Fibroblast of peridontal ligament (primary cell): Measurements from ENCODE around the gene ACOT12.
"Not testable (repeated sequence)": the region's sequence is repeated elsewhere in the genome, so short reads cannot be mapped to it uniquely, and the experiment has no call there.

Source experiments
- DNase-seq: peaks from one replicate; pipeline ENCODE4 v3.0.0-alpha.2; 2010; ENCODE audit errors: extremely low read depth

Gene ACOT12

DNA sequence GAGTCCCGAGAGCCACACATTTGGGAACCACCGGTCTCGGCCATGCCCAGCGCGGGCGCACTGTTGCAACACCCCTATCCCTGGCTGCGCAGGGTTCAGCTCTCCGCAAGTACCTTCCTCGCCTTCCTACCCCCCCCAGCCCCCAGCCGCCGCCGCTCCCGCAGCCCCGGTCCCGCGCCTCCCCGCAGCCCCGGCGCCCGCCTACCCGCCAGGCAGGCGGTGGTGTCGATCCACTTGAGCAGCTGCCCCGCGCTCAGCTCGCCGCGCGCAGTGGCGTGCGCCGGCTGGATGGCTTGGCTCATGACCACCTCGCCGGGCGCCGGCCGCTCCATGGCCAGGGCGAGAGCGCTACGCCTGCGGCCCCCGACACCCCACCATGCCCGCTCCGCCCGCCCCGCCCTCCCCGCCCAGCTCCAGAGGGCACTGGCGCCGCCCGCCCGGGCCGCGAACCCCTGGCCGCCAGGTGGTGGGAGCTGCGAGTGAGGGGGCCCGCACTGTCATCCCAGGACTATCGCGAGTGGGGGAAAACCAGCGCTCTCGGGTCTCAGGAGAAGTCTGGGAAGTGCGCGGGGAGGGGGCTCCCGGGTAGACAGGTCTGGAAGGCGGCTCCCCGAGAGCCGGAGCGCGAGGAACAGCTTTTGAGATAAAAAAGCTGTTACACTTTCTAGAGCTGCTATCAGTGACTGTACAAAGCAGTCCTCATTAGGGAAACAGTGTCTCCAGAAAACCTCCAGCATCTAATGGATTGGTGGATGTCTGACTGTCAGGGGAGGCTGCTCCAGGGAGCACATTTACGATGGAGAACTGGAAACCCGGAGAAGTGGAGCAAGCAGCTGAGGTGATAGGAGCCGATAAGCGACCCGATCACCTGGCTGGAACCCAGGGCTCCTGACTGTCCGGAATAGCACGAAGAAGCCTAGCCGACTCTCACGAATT is at the start of gene ACOT12:
ACOT12 (minus strand) TSS at position 352 of the 936 bp plus-strand sequence; CDS start at position 332, 20 bp downstream.
- peak; percentile 31 for DNase-seq

GRCh38 chr5:81435023-81435422 is 41.1 kb upstream of the ACOT12 start:
- DNase-seq, result no peak

DNA sequence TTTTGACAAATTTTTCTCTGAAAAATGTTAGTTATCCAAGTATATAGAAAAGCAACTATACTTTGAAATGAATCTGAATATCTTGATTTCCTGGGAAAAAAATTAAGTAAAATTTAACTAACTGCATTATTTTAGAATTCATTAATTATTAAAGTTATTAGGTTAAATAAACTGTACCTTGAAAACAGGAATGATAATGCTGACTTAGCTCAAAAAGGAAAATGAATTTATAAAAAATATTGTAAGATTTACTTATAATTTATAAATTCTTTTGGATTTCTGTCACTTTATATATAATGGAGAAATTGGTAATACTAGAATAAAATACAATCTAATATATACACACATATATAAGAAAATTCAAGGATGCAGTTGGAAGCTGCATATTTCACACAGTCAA is 36.1 kb upstream of the ACOT12 start:
- no peak for DNase-seq

DNA sequence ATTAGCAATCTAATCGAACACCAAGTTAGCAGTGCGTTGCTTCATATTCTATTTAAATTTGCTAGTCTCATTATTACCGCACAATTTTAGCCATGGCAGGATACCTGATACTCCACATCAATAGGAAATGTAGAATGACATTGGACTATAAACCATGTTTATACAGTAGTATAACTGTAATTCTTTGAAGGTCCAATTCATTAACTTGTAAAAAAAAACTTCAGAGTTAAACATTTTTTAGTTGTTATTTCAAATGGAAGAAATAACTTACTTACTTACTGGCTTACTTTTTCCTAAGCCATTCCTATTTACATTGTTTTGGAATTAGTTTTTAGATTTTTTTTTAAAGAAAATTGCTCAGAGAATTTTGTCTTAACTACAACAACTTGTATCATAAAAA is 35.4 kb upstream of the ACOT12 start:
- no peak for DNase-seq

DNA sequence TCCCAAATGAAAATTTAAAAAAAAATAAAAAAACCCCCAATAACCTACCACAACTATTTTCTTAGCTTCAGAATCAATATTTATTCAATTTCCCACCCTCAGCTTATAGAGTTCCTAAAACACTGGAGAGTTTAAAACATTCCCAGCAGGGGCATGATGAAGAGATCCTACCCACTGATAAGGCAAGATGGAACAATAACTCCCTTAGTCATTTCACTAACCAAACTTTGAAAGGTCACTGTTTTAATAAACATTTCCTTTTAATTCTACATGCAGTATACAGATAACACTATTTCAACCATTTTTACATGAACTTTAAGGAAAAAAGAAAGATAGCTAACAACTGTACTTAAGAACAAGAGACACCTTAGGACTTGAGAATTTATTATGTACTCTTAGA is 34.9 kb upstream of the ACOT12 start:
- no peak for DNase-seq

DNA sequence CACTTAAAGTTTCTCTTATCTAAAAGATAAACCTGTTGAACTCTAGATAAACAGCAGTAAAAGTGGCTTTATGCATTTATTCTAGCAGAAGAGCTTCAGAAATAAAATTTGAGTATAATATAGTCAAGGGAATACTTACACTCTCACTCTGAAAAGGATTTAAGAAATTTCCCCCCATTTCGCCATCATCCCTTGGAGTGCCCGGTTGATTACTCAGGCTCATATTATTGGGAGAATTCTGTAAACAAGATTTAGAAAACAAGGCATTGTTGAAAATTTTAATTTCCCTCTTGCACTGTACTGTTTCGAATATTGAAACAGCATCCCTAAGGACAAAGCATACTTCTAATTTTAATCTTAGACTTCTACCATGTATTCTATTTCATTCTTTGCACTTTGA is 34.5 kb upstream of the ACOT12 start:
- peak; percentile 68 for DNase-seq

DNA sequence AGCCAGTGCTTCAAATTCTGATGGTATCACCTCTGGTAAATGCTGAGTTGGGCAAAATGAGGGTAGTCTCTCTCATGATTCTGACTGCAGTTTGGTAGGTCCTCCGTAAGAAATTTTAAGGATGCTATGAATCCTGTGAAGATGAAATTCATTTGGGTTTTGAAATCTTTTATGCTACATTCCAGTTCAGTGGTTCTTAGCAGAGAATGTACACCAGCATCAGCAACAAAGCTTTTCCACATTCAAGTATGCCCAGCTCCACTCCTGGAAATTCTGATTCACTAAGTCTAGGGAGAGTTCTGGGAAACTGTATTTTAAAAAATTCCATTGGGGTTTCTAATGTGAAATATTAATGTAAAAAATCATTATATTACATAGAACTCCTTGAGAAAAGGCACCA is 33.6 kb upstream of the ACOT12 start:
- peak; percentile 32 for DNase-seq

- DNase-seq, result peak; percentile 10
Measured at GRCh38 chr5:81426359-81427030, 32.6 kb upstream of the ACOT12 start.

GRCh38 chr5:81425569-81425968 is 31.6 kb upstream of the ACOT12 start:
- DNase-seq, result peak; percentile 81

GRCh38 chr5:81424728-81425127 is 30.8 kb upstream of the ACOT12 start:
- DNase-seq, result peak; percentile 91

DNA sequence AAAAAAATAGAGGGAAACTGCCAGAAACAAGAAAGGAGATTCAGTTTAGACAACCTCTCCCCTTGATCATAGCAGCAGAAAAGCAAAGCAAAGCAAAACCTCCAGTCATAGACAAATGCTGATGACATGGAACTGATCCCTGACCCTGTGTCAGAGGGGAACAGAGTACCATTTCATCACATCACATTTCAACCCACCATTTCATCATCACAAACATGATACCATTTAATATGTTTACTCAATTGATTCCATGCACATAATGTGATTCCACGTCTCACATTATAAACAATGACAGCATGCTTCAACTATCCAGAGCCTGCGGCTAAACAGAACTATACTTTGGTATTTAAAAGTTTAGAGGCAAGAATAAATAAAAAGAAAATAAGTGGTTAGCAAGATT is 28.7 kb upstream of the ACOT12 start:
- peak; percentile 98 for DNase-seq

- DNase-seq, result peak; percentile 97
Measured at GRCh38 chr5:81420039-81420667, 26.2 kb upstream of the ACOT12 start.

DNA sequence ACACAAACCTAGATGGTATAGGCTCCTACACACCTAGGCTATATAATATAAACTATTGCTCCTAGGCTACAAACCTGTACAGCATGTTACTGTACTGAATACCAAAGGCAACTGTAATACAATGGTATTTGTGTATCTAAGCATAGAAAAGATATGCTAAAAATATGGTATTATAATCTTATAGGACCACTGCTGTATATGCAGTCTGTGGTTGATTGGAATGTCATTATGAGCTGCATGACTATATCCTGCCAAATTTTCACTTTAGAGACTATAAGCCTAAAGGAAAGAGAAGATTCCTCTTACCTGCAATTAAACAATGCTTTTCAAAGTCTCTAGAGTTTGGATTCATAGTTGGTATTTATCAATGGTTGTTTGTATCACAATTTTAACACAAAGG is 24.7 kb upstream of the ACOT12 start:
- no peak for DNase-seq

DNA sequence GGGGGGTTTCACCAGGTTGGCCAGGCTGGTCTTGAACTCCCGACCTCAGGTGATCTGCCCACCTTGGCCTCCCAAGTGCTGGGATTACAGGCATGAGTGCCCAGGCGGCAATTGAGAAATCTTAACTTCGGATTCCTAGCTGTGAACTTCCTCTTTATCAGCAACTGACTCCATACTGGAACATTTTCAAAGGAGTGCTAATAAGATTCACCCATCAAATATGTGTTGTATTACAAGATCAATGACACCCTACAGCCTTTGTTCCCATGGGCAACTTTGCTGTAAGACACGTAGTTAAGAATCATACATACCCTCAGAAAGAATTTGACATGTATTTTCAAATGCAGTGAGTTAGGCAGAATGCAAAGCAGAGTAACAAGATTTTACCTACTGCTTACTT is 23.1 kb upstream of the ACOT12 start:
- no peak for DNase-seq

GRCh38 chr5:81409896-81410295 is 16.0 kb upstream of the ACOT12 start:
- DNase-seq, result peak; percentile 80

DNA sequence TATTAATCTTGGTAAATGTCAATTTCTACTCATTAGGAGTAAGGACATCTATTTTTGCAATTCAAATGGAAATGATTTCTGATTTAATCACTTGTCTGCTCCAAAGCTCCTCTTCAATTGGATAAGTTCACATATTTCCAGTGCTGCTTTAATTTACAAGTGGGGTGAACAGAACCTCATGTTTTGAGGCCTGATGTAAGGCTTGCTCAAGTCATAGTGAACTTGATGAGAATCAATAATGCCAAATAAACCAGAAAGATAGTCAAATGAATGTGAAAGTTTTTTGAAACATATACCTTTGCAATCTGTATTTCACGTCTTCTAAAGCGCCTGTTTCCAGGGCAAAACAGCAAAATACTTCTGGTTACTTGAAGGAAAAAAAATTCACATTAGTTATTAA is 15.4 kb upstream of the ACOT12 start:
- DNase-seq, result no peak

DNA sequence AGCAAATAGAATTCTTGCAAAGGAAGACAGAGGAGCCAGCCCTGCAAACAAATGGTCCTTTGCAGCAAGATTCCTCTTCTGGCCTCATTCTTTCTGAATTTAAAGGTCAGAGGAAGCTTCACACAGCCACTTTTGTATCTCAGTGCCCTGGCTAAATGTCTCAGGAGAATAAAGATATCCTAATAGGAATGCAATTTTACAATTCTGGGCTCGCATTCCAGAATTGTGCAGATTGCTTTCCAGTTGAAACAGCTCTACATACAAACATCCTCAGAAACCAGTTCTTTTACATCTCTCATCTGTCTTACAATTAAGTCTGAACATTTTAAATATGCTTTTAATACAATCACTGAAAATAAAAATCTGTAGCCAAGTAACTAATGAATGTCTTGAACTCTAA is 14.6 kb upstream of the ACOT12 start:
- peak; percentile 66 for DNase-seq

DNA sequence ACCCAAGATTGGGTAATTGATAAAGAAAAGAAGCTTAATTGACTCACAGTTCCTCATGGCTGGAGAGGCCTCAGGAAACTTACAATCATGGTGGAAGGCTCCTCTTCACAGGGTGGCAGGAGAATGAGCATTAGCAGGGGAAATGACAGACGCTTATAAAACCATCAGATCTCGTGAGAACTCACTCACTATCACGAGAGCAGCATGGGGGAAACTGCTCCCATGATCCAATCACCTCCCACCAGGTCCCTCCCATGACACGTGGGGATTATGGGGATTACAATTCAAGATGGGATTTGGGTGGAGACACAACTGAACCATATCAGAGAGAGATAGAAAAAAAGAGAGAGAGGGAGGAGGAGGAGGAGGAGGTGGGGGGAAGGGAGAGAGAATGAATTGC is 13.9 kb upstream of the ACOT12 start:
- not testable (repeated sequence) for DNase-seq

- DNase-seq, result no peak
Measured at GRCh38 chr5:81405126-81405891, 11.4 kb upstream of the ACOT12 start.

DNA sequence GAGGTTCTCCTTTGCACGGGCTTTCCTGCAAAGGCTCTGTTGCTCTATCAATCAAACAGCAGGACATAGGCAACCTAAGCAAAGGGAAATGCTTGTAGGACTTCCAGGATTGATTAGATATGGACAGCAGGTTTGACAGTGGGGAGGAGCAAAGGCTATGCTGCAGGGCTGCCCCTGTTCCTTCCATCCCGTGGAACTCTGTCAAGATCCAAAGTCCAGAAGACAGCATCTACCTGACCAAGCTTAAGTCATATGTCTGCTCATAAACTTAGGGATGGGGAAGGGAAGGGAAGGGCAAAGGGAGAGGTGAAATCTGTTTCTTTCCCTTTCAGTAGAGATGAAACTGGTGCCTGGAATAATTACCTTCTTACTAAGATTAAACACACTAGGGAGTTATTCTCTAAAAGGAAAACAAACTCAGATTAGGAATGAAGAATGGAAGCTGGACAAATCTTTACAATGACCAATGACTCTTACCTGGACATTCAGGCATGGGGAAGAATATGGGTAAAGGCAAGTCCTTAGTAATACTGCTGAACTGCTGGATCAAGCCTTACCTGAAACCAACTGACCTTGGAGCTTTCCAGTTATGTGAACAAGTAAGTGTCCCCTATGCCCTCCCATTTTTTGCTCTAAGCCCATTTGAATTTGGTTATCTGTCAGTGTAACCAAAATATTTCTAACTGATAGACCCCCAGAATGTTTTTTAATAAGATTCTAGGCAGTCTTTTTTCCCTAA is 8.4 kb upstream of the ACOT12 start:
- no peak for DNase-seq

- DNase-seq, result no peak
Measured at GRCh38 chr5:81401266-81401665, 7.3 kb upstream of the ACOT12 start.
